ENCODE results near the gene SH3TC1.
A peak's percentile ranks its signal among the peaks of the same experiment; 100 is the strongest.

SH3TC1 gene

GRCh38 chr4:8214136-8214535 is 15.0 kb downstream of the SH3TC1 start:
- DNase-seq (ENCODE audit: low read depth): no peak

DNA sequence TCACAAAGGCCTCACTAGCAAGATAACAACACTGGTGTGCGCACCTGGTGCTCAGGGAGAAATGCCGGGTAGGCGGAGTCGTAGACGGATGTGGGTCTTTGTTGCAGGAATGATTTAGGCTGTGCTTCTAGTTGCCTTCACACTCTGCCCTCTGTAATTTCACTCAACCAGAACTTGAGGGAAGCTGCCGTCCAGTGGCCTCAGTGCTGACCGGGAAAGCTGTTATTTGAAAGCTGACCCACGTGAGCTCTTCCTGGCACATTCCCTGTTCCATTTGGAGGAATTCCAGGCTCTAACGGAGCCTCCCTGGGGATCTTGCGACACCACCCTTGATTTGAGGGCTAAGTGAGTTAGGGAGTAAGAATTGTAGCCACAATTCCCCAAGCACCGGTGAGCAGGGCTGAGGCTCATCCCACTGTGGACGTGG is 15.9 kb downstream of the SH3TC1 start:
- no peak for DNase-seq (ENCODE audit: low read depth)

DNA sequence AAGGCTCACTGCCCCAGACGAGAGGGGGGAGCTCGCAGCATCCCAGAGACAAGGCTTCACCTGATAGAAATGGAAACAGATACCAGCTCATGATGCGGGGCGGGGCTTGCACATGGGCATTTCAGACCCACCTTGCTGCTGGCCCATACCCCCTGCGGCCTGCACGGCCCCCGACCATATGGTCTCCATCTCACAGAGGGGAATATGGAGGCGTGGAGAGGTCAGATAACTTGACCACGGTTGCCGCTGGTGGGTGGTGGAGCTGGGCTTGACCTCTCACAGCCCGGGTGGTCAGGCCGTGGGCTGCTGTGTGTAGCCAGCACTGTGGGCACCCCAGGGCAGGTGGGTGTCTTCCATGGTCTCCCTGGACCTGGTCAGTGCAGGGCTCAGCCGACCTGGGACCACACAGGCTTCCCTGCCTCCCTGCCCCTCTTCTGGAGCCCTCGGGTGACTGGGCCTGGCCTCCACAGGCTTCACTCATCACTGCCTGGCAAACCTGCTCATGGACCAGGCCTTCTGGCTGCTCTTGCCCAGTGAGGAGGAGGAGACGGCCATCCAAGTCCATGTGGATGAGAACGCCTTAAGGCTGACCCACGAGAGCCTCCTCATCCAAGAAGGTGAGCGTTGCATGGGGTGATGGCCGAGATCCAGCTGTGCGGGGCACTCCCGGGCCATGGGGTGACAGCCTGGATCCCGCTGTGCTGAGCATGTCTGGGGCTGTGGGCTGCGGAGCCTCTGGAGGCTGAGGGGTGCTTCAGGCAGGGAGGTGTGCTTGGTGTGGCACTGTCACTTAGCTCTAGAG is 16.8 kb downstream of the SH3TC1 start:
- DNase-seq (ENCODE audit: low read depth): no peak

DNA sequence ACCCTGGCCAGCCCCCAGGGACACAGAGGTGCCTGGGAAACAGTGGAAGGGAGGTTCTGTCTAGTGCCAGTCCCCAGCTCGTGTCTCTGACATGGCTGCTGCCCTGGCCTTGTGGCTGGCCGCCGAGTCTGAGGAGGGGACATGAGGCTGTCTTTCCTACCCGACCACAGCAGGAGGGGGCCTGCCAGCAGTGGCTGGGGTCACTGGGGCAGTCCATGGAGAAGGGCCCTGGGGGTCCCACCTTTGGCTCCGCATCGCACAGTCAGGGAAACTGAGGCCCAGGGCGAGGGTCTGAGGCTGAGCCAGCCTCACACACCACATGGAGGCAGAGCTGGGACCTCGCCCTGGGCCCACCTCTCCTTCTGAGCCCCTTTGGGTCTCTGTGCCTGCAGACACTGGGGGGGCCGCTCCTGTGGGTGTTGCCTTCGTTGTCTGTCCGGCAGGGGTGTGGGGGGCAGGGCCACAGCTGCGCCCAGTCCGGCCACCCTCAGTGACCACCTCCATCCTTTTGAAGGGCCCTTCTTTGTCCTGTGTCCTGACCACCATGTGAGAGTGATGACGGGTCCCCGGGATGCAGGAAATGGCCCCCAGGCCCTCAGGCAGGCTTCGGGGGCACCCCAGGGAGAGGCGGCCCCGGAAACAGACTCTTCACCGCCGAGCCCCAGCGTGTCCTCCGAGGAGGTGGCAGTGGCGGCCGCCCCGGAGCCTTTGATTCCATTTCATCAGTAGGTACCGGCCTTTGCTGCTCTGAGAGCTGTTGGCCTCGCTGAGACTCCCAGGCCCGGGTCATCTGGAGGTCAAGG is 17.6 kb downstream of the SH3TC1 start:
- no peak for DNase-seq (ENCODE audit: low read depth)

- DNase-seq (ENCODE audit: low read depth): no peak
Measured at GRCh38 chr4:8217246-8217511, 18.1 kb downstream of the SH3TC1 start.

- no peak for DNase-seq (ENCODE audit: low read depth)
Measured at GRCh38 chr4:8217871-8218270, 18.8 kb downstream of the SH3TC1 start.

- no peak for DNase-seq (ENCODE audit: low read depth)
Measured at GRCh38 chr4:8218371-8219031, 19.4 kb downstream of the SH3TC1 start.

- DNase-seq (ENCODE audit: low read depth): no peak
Measured at GRCh38 chr4:8219236-8219635, 20.1 kb downstream of the SH3TC1 start.

DNA sequence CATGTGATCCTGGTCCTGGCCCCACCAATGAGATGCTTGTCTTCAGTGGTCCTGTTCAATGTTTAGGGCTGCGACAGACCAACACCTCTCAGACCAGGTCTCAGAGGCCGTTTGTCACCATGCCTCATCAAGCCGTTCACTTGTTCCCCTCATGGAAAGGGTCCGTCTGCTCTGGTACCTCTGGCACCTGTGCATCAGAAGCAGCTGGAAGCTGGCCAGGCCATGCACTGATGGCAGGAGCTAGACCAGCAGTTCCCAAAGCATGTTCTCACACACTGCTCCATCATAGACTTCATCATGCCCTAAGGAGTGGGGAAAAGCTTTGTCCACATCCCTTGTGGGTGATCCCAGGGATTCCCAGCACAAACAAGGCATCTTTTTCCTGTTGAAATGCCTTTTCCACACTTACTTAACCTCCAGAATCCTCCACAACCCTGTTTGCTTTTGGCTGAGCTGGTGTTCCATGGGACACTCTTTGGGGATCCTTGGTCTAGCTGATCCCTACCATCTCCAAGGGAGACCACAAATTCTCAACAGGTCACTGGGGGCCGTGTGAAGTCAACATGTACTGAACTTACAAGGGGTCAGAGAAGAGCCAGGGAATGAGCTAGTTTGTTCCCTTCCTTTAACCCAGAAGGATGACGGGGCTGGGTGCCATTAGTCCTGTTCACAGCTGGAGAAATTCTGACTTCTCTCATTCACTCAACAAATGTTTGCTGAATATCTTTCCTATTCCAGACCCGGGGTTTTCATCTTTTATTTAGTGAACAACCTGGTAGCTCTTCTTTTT is 21.8 kb downstream of the SH3TC1 start:
- no peak for DNase-seq (ENCODE audit: low read depth)

- no peak for DNase-seq (ENCODE audit: low read depth)
Measured at GRCh38 chr4:8221476-8221875, 22.4 kb downstream of the SH3TC1 start.

GRCh38 chr4:8221985-8222384 is 22.9 kb downstream of the SH3TC1 start:
- no peak for DNase-seq (ENCODE audit: low read depth)

- DNase-seq (ENCODE audit: low read depth): no peak
Measured at GRCh38 chr4:8222609-8223388, 23.7 kb downstream of the SH3TC1 start.

DNA sequence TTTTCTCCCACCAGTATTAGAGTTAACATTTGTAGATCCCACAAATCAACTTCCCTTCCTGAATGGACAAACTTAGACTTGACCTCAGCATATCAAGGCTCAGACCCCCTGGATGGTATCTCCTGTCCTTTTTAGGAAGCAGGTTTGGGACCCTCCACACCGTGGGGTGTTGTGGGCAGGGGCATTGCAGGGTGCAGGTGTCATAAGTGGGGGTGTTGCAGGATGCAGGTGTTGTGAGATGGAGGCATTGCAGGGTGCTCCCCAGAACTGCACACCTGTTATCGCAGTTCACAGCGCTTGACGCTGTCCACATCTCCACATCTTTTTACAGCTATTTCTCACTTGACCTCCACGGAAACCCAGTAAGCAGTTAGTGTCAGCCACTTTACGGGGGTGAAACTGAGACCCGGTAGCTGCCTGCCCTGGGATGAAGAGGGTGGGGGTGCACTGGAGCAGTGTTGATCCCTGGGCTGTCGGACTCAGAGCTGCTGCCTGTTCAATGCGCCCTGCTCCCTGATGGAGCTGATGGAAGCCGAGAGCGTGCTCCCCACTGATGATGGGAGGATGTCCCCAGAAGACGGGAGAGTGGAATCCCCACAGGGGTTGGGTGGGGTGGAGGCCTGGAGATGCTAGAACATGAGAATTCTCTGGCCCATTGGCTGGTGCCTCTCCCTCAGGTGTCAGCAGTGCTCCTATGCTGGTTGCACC is 25.3 kb downstream of the SH3TC1 start:
- DNase-seq (ENCODE audit: low read depth): no peak

DNA sequence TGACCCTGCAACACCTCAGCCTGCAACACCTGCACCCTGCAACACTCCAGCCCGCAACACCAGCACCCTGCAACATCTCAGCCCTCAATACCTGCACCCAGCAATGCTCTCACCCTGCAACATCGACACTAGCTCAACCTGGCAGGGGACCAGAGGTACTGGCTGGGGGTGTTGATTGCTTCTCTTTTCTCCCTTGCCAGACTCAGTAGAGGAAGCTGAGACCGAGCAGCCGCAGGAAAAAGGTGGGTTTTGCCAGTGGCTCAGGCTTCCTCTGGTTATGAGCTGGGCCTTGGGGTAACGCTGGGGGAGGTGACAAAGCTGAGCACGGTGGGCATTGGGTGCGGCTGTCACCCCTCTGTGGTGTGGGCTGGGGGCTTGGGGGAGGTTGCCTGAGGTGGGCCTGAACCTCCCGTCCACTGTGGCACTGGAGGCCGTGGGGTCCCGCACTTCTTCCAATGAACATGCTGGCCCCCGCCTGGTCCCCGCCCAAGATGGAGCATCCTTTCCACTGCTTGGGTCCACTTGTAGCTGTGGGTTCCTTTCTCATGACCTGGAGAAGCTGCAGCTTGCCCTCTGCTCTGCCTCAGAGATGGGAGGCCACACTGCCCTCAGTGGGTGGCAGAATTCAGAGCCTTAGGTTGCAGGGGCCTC is 26.0 kb downstream of the SH3TC1 start:
- no peak for DNase-seq (ENCODE audit: low read depth)

- no peak for DNase-seq (ENCODE audit: low read depth)
Measured at GRCh38 chr4:8225706-8226443, 26.8 kb downstream of the SH3TC1 start.

DNA sequence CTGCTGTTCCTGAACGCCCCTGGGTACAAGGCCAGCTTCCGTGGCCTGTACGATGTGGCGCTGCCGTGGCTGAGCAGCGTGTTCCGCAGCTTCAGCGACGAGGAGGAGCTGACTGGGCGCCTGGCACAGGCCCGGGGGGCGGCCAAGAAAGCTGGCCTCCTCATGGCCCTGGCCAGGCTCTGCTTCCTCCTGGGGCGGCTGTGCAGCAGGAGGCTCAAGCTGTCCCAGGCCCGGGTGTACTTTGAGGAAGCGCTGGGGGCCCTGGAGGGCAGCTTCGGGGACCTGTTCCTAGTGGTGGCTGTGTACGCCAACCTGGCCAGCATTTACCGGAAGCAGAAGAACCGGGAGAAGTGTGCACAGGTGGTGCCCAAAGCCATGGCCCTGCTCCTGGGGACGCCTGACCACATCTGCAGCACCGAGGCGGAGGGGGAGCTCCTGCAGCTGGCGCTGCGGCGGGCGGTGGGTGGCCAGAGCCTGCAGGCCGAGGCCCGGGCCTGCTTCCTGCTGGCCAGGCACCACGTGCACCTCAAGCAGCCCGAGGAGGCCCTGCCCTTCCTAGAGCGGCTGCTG is 28.2 kb downstream of the SH3TC1 start:
- no peak for DNase-seq (ENCODE audit: low read depth)

- no peak for DNase-seq (ENCODE audit: low read depth)
Measured at GRCh38 chr4:8227771-8228318, 28.8 kb downstream of the SH3TC1 start.

DNA sequence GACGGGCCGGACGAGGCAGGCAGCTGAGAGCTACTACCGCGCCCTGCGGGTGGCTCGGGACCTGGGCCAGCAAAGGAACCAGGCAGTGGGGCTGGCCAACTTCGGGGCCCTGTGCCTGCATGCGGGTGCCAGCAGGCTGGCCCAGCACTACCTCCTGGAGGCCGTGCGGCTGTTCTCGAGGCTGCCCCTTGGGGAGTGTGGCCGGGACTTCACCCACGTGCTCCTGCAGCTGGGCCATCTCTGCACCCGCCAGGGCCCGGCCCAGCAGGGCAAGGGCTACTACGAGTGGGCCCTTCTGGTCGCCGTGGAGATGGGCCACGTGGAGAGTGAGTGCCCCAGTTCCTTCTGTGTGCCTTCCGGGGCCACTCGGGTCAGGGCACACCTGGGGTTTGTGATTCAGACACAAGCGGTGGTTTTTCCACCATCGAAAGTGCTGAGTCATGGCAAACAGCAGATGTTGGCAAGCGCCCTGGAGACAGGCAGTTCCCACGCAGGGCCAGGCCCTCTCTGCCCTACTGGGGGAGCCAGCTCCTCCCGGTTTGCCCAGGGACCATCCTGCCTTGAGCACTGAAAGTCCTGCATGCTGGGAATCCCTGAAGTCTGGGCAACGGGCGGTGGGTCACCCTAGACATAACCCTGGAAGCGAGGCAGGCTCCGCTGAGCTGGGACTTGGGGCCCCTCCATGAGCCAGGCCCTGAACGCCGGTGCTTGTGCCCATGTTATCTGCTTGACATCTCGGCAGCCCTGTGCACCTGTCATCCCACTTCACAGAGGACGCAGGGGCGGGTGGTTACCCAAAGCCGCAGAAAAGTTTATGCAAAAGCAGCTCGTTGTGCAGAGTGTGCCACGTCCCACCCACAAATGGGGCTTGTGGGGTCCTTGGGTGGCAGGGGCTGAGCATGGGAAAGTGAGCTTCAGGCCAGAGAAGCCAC is 29.5 kb downstream of the SH3TC1 start:
- DNase-seq (ENCODE audit: low read depth): peak; percentile 59

Data from stimulated activated CD8-positive, alpha-beta memory T cell treated with anti-CD3 and anti-CD28 coated beads, Interleukin-12 subunit alpha, Interleukin-12 subunit beta, amount 100 ng/mL, for 4 hours (primary cell).